Forelimb muscle (tissue), 1 donor: ENCODE results near the gene CCDC17. TPM values are rescaled to one million over a fixed set of nuclear protein-coding genes. Genes with fewer than 3 reads are reported as not detected.

Source experiments
- DNase-seq: peaks from one replicate; pipeline ENCODE4 v3.0.0-alpha.2; 2013; ENCODE audit warnings: low read depth
- polyA plus RNA-seq: library from polyadenylated mRNA; unstranded; fragments of 120-200 nt; gene quantifications from one replicate; pipeline ENCODE4 v1.2.1, GENCODE V29; 2013; ENCODE audit not compliant: insufficient read length

CCDC17 gene
- polyA plus RNA-seq, 1 donor = 1.4 TPM

- no peak for DNase-seq
These were observed 40.0 kb downstream of the CCDC17 start, which contains the start of gene NASP for GRCh38 chr1:45583666-45584350. Gene NASP, plus strand, starts transcription at chr1:45584041. Its CDS starts 106 bp downstream, at chr1:45584147.

- peak; percentile 96 for DNase-seq
These were observed 40.6 kb downstream of the CCDC17 start for GRCh38 chr1:45583264-45583665.

- no peak for DNase-seq
These were observed 49.7 kb downstream of the CCDC17 start for GRCh38 chr1:45574105-45574626.

- no peak for DNase-seq
These were observed 50.5 kb downstream of the CCDC17 start for GRCh38 chr1:45573231-45573804.

- DNase-seq = no peak
These were observed 53.2 kb downstream of the CCDC17 start for GRCh38 chr1:45570631-45571030.

Other genes with a start within 250 kb of the CCDC17 start
- gene TESK2, start 132.9 kb downstream of the CCDC17 start, polyA plus RNA-seq = 1.9 TPM
- 2.1 TPM for gene CCDC163, start 124.0 kb downstream of the CCDC17 start, polyA plus RNA-seq
- gene MMACHC, start 123.8 kb downstream of the CCDC17 start, polyA plus RNA-seq = 7.5 TPM
- 142 TPM for gene PRDX1, start 102.2 kb downstream of the CCDC17 start, polyA plus RNA-seq
- 73.4 TPM for gene AKR1A1, start 73.2 kb downstream of the CCDC17 start, polyA plus RNA-seq
- gene NASP, start 40.0 kb downstream of the CCDC17 start, polyA plus RNA-seq = 141 TPM
- 62.6 TPM for gene GPBP1L1, start 62.5 kb upstream of the CCDC17 start, polyA plus RNA-seq
- gene TMEM69, start 64.1 kb upstream of the CCDC17 start, polyA plus RNA-seq = 28.2 TPM
- gene IPP, start 126.6 kb upstream of the CCDC17 start, polyA plus RNA-seq = 18.0 TPM
- gene MAST2, start 179.6 kb upstream of the CCDC17 start, polyA plus RNA-seq = 82.9 TPM